Measurements from ENCODE around the gene RBM4. TPM values are rescaled to one million over a fixed set of nuclear protein-coding genes. Genes with fewer than 3 reads are reported as not detected.

Gene RBM4

DNA sequence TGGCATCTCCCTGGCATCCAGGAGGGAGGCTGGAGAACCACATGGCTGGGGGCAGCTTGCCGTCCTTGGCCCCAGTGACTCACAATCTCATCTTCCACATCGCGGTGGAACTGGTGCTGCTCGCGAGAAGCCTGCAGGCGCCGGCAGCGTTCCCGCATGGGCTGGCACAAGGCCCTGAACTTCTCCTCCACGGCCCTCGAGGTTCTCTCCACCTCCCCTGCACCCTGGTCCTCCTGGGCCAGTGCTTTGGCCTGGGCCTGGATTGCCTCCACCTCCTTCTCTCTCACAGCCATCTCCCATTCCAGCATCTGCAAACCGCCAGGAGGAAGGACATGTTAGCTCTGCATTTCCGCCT is 55.5 kb downstream of the RBM4 start:
- Histone ChIP-seq H3K9me3 (replicated peaks; ENCODE audit: low read length) (no peaks in the 10 kb centered on the region), H3K4me2 (ENCODE audit: low read length) (no peak overlapping the region), H3K27me3 (ENCODE audit: control insufficient read depth, insufficient read depth, low read length) (peaks cover 5% of the 10 kb centered on the region), H3K4me1 (ENCODE audit: control insufficient read depth, insufficient read depth, low read length) (no peaks in the 10 kb centered on the region), H3K36me3 (ENCODE audit: insufficient read depth, low read length) (no peaks in the 10 kb centered on the region), H3K9ac (ENCODE audit: low read depth, low read length) (no peak overlapping the region), H3K4me3 (ENCODE audit: low read length) (no peak overlapping the region)

- no peak overlapping the region for H3K4me3 ChIP-seq (ENCODE audit: low read length)
- no peaks in the 10 kb centered on the region for H3K9me3 ChIP-seq (replicated peaks; ENCODE audit: low read length)
- peaks cover 5% of the 10 kb centered on the region for H3K27me3 ChIP-seq (ENCODE audit: control insufficient read depth, insufficient read depth, low read length)
- no peaks in the 10 kb centered on the region for H3K36me3 ChIP-seq (ENCODE audit: insufficient read depth, low read length)
- no peaks in the 10 kb centered on the region for H3K4me1 ChIP-seq (ENCODE audit: control insufficient read depth, insufficient read depth, low read length)
- no peak overlapping the region for H3K4me2 ChIP-seq (ENCODE audit: low read length)
- H3K9ac ChIP-seq (ENCODE audit: low read depth, low read length) = no peak overlapping the region
Observed at GRCh38 chr11:66694732-66695207, 56.3 kb downstream of the RBM4 start.

Small RNAs within 50 kb of the gene (small RNA-seq; reads per million reads assigned to genes)
- gene RNU4-39P = not detected
